Testis (tissue), 2 donors: ENCODE results near the gene MARK4.

Experiments used
- POLR2A ChIP-seq: fragments of 450-650 bp; IDR thresholded peaks from one replicate; pipeline ENCODE4 v1.6.1; 2017; ENCODE audit warnings: antibody characterized with exemption, mild to moderate bottlenecking, moderate library complexity
- TF ChIP-seq, protein P1 (sequence below), 3 experiments: fragments of 450-650 bp in 2 of 3; fragments of 200-600 bp in 1 of 3; sonication (generic) in 1 of 3; IDR thresholded peaks; one replicate each; pipeline ENCODE4 v1.5.1; 2016 to 2019; ENCODE audit warnings: antibody characterized with exemption in 3 of 3, mild to moderate bottlenecking in 2 of 3, moderate library complexity in 1 of 3

- TF ChIP-seq, protein P1, sequence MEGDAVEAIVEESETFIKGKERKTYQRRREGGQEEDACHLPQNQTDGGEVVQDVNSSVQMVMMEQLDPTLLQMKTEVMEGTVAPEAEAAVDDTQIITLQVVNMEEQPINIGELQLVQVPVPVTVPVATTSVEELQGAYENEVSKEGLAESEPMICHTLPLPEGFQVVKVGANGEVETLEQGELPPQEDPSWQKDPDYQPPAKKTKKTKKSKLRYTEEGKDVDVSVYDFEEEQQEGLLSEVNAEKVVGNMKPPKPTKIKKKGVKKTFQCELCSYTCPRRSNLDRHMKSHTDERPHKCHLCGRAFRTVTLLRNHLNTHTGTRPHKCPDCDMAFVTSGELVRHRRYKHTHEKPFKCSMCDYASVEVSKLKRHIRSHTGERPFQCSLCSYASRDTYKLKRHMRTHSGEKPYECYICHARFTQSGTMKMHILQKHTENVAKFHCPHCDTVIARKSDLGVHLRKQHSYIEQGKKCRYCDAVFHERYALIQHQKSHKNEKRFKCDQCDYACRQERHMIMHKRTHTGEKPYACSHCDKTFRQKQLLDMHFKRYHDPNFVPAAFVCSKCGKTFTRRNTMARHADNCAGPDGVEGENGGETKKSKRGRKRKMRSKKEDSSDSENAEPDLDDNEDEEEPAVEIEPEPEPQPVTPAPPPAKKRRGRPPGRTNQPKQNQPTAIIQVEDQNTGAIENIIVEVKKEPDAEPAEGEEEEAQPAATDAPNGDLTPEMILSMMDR (IDR thresholded peaks at IDR 0.05) = no peak
- TF ChIP-seq POLR2A = no peak
These were observed 26.4 kb upstream of the MARK4 start for GRCh38 chr19:45224645-45225044.
